Measurements from ENCODE around the gene KIF22.
"Not testable (repeated sequence)": the region's sequence is repeated elsewhere in the genome, so short reads cannot be mapped to it uniquely, and the experiment has no call there.

The KIF22 gene

GRCh38 chr16:29815032-29815721, 24.6 kb downstream of the KIF22 start:
- DNase-seq (ENCODE audit: low read depth in 2 of 2) = no peak

- peak; percentile 98 for DNase-seq (ENCODE audit: low read depth in 2 of 2)
Observed at GRCh38 chr16:29815793-29816693, 25.5 kb downstream of the KIF22 start, which contains the start of gene PAGR1. Gene PAGR1, plus strand, starts transcription at chr16:29816152. Its CDS starts 374 bp downstream, at chr16:29816526.

GRCh38 chr16:29816694-29817441, 26.3 kb downstream of the KIF22 start:
- no peak for DNase-seq (ENCODE audit: low read depth in 2 of 2)

GRCh38 chr16:29818082-29818481, 27.5 kb downstream of the KIF22 start:
- no peak for DNase-seq (ENCODE audit: low read depth in 2 of 2)

- DNase-seq (ENCODE audit: low read depth in 2 of 2) = no peak
Observed at GRCh38 chr16:29819506-29819905, 29.0 kb downstream of the KIF22 start.

- DNase-seq (ENCODE audit: low read depth in 2 of 2) = no peak
Observed at GRCh38 chr16:29820271-29820701, 29.7 kb downstream of the KIF22 start, which contains the start of gene MVP. Gene MVP, plus strand, starts transcription at chr16:29820462. Its CDS starts 10,088 bp downstream, at chr16:29830550.

- DNase-seq (ENCODE audit: low read depth in 2 of 2) = no peak
Observed at GRCh38 chr16:29820730-29821642, 30.4 kb downstream of the KIF22 start.

GRCh38 chr16:29821643-29822115, 31.1 kb downstream of the KIF22 start:
- no peak for DNase-seq (ENCODE audit: low read depth in 2 of 2)

- no peak for DNase-seq (ENCODE audit: low read depth in 2 of 2)
Observed at GRCh38 chr16:29824589-29825144, 34.1 kb downstream of the KIF22 start.

- peak in 1 of 2 experiments; percentile 51 for DNase-seq (ENCODE audit: low read depth in 2 of 2)
Observed at GRCh38 chr16:29825145-29826044, 34.8 kb downstream of the KIF22 start.

- no peak for DNase-seq (ENCODE audit: low read depth in 2 of 2)
Observed at GRCh38 chr16:29826342-29826695, 35.8 kb downstream of the KIF22 start.

- DNase-seq (ENCODE audit: low read depth in 2 of 2) = no peak
Observed at GRCh38 chr16:29830774-29831173, 40.2 kb downstream of the KIF22 start.

- DNase-seq (ENCODE audit: low read depth in 2 of 2) = no peak
Observed at GRCh38 chr16:29831490-29831889, 40.9 kb downstream of the KIF22 start.

- not testable (repeated sequence) for DNase-seq (ENCODE audit: low read depth in 2 of 2)
Observed at GRCh38 chr16:29833219-29833618, 42.7 kb downstream of the KIF22 start.

- DNase-seq (ENCODE audit: low read depth in 2 of 2) = no peak
Observed at GRCh38 chr16:29834079-29834478, 43.5 kb downstream of the KIF22 start.

- DNase-seq (ENCODE audit: low read depth in 2 of 2) = no peak
Observed at GRCh38 chr16:29835926-29836325, 45.4 kb downstream of the KIF22 start.

- DNase-seq (ENCODE audit: low read depth in 2 of 2) = no peak
Observed at GRCh38 chr16:29836623-29837022, 46.1 kb downstream of the KIF22 start.

GRCh38 chr16:29837841-29838240, 47.3 kb downstream of the KIF22 start:
- no peak for DNase-seq (ENCODE audit: low read depth in 2 of 2)

- no peak for DNase-seq (ENCODE audit: low read depth in 2 of 2)
Observed at GRCh38 chr16:29839822-29840221, 49.3 kb downstream of the KIF22 start.

All from fibroblast of skin of left biceps (primary cell).